ENCODE measurements around the gene USP24. TPM values are rescaled to one million over a fixed set of nuclear protein-coding genes. Genes with fewer than 3 reads are reported as not detected.

The USP24 gene
- total RNA-seq, 1 donor from 2014 or later, result 21.8 TPM

DNA sequence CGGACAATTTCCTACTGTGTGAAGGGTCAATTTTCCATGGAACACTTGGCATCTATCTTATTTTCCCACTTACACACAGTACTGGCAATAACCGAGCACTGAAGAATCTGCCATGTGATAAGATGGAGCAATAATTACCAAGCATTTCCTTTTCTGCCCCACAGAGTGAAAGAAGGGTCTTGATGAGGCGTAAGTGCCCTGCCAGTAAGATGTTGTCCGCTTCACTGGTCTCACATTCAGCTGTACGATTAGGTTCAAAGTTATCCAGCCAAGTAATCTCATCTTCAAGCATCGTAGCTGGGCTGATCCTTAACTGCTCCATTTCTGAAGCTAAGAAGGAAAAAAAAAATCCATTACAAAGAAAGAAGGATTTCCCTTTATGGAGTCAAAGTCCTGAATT is 108.1 kb downstream of the USP24 start:
- no peak for ATAC-seq

GRCh38 chr1:55103891-55104290 is 111.3 kb downstream of the USP24 start:
- ATAC-seq, result no peak

DNA sequence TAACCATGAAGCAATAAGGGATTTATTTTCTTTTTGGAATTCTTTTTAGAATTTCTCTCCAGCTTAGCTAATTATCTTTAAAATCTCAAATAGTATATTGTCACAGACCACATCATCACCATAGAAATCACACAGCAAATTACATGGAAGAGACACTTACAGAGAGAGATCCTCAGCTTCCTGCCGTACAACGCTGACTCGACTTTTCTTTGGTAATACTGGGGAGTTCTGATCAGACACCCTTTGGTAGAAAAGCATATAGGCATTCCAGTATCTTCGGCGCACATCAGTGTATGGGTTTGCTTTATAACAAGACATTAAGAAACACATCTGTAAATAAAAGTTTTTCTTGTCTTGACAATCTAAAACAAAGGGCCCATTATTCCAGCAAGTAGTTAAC is 120.1 kb downstream of the USP24 start:
- no peak for ATAC-seq

GRCh38 chr1:55092475-55092874 is 122.7 kb downstream of the USP24 start:
- no peak for ATAC-seq

- ATAC-seq, result no peak
Measured at GRCh38 chr1:55089683-55090082, 125.5 kb downstream of the USP24 start.

GRCh38 chr1:55088413-55088812 is 126.8 kb downstream of the USP24 start:
- ATAC-seq, result no peak

DNA sequence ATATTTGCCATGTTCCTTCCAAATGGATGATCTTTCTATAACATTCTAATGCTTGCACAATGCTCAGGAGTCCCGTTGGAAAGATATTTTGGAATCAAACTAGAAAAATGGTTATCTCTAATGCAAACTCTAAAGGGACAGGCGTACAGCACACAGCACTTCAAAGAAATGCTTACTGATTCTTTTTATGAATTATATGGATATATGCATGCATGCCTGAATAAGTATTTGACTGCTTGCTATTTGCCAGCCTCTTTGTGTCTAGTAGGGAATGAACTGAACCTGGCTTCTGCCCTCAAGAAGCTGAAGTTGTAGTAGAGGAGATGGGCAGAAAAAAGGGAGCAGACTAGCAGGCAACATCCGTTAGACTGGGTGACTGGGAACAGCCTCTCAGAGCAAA is 127.7 kb downstream of the USP24 start:
- no peak for ATAC-seq

DNA sequence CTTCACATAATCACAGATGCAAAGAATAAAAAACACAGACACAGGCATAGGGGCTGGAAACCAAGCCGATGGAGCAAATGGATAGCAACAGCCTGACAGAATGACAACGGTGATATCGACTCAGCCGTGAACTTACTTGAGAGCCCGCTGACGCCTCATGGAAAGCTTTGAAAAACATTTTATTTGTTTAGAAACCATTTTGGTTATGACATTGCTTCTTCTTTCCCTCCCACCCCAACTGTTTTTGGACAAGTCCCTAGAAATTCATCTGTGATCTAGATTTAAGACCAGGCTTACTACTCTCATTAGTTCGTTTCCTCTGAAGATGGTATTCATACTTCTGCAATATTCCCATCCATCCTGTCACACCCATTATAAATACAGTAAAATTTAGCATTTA is 130.9 kb downstream of the USP24 start:
- no peak for ATAC-seq

GRCh38 chr1:55081905-55082296 is 133.3 kb downstream of the USP24 start:
- ATAC-seq, result no peak

DNA sequence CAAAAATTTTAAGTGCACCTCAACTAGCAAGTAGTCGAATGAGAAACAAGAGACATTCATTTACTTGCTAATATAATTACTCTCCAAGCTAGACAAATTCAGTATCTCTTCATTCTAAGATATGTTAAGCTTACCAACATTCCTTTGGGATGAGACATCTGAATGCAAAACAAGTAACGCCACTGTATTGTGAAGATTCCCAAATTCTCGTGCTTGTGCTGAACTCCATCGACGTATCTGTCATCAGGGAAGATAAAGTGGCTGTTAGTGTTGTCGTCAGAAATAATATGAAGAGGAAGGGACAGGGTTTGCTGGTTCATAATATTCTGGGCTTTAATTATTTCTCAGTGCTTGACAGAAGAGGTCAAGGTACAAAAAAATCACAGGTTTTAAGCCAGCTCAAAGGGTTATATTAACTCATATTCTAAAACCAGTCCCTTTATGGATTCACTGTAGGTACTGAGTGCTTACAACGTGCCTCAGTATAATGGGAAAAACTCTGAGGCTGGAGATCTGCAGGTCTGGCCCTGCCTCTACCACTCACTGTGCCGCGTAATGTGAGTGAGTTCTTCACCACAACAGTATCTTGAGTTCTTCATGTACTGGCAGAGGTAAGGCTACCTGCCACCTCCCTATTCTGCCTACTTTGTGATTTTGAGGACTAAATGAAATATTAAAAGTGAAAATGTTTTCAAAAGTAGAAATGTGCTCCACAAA is 133.8 kb downstream of the USP24 start:
- ATAC-seq, result no peak

- ATAC-seq, result no peak
Measured at GRCh38 chr1:55079651-55080050, 135.5 kb downstream of the USP24 start.

DNA sequence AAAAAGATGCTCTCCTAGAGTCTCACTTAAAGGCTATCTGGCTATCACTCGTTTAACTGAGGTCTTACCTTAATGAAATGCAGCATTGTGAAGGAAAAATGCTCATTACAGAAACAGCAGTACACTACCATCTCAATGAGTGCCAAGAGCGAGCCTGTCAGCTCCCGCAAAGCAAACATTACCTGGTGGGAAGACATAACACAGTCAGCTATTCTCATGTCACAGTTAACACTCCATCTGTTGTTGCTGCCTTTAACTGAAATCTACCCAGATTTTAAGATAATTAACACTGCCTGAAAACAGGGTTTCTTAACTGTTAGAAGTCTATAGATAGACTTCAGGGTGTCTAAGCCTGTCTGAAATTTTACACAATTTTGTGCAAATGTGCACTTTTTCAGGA is 136.7 kb downstream of the USP24 start:
- no peak for ATAC-seq

DNA sequence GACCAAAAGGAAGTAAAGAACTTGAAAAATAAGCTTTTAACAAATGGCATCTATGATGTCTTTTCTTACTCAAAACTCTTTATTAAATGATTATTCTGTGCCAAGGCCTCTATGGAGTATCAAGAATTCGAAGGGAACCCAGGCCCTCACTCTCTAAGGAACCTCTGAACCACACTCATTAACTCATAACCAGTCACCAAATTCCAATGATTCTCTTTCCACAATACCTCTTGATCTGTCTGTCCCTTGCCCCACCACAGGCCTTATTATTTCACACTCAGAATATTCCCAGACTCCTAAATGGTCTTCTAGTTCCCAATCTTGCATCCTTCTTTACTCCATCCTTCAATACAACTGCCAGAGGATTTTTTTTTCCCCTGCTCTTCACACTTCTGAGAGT is 138.8 kb downstream of the USP24 start:
- no peak for ATAC-seq

- ATAC-seq, result no peak
Measured at GRCh38 chr1:55074455-55074854, 140.7 kb downstream of the USP24 start.

GRCh38 chr1:55073187-55073916 is 141.8 kb downstream of the USP24 start:
- ATAC-seq, result no peak

- peak; percentile 69 for ATAC-seq
Measured at GRCh38 chr1:55071477-55071876, 143.7 kb downstream of the USP24 start.

GRCh38 chr1:55070293-55071164 is 144.6 kb downstream of the USP24 start:
- no peak for ATAC-seq

DNA sequence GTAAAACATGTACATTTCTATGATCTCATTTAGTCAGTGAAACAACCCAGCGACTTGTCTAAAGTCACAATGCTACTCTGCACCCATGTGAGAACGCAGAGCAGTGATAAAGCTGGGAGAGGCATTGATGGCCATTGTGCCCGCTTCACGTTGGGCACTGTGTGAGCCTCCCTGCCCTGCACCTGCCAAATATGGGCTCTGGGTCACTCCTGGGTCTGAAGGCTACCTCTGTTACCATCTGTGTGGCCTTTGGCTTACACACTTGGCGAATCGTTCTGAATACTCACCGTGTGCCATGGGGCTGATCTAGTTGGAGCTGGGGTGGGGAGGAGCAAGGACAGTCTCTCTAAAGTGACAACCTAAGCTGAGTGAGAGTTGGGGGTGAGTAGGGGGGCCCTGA is 145.9 kb downstream of the USP24 start:
- no peak for ATAC-seq

- no peak for ATAC-seq
Measured at GRCh38 chr1:55068638-55069037, 146.5 kb downstream of the USP24 start.

GRCh38 chr1:55067914-55068313 is 147.2 kb downstream of the USP24 start:
- ATAC-seq, result no peak

DNA sequence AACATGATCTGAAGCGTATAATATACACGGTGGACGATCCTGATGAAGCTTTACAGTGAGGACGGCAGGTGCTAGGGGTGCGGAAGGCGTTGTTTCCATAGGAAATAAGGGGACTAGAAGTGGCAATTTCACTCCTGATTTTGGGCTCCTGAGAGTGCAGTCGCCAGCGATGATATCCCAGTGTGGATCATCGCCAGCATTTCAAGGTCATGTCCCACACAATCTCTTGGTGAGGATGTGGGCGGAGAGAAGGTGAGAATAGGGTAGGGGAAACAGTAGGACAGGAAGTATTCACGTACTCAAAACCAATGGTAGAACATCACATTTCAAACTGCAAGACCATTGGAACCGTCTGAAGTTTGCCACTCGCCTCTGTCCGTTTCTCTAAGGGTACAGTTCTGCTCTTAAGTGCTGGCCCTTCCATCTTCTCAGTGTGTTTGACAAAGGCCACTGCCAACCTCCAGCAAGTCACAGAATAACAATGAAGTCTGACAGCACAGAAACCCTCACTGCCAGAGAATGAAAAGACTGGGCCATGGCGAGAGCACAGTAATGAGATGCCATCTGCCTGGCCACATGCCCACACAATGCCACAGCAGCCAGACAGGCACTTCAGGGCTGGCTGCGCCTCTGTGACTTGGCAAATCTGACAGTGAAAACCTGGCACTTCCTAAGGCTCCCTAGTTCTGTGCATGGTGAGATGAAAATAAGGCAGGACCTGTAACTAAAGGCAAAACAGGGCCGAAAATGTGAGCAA is 148.0 kb downstream of the USP24 start:
- no peak for ATAC-seq

DNA sequence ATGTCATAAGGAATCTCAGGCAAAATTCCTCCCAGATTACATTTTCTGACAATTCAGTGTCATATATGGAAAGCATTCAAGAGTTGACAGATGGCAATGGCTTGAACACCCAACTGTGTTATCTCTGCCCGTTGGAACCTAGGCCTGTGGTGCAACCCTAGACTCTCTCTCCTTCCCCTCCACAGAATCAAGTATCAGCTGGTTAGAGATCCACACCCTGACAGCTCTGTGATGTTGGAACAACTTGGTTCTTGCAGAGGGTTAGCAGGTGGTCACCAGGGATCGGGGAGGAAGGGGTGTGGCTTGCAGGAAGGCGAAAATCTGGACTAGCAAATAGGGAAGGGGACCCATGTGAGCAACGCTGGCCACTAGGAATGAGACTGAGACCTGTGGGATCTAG is 149.5 kb downstream of the USP24 start:
- ATAC-seq, result no peak

- no peak for ATAC-seq
Measured at GRCh38 chr1:55064861-55065263, 150.3 kb downstream of the USP24 start.
